K562 (cell line): Measurements from ENCODE around the gene ING5. TPM values are rescaled to one million over a fixed set of nuclear protein-coding genes. Genes with fewer than 3 reads are reported as not detected.
A peak's percentile ranks its signal among the peaks of the same experiment; 100 is the strongest.

Experiments
- ATAC-seq: fragments of 200-7000 bp; cut with Tn5 transposase; 3 replicates; pipeline ENCODE4 v1.9.1; 2020; ENCODE audit warnings: moderate library complexity
- BruUV-seq: library from RNA; stranded (reverse); fragments of 400-500 nt; replicated peaks from 2 replicates; lab custom pipeline; 2021; lab: Mats Ljungman, UMichigan
- CTCF ChIA-PET: fragments of 300-600 bp; formaldehyde crosslinking; extraction: SDS; loops from one replicate; lab custom pipeline; 2021; ENCODE audit warnings: low intra/inter-chr PET ratio; lab: Yijun Ruan, JAX
- POLR2A ChIA-PET: fragments of 300-600, 350-650 bp; sonication (Branson Sonifier 250); formaldehyde crosslinking; extraction: SDS; loops from one replicate; lab custom pipeline; 2021; ENCODE audit warnings: antibody characterized with exemption, inconsistent platforms; lab: Yijun Ruan, JAX
- DNase-seq, 4 experiments: peaks; one replicate each; pipeline versions ENCODE4 v3.0.0 to v3.0.0-alpha.2; 2011 to 2018; ENCODE audit warnings: low spot score in 3 of 4, mixed read lengths in 3 of 4; ENCODE audit errors: extremely low read depth in 1 of 4
- FAIRE-seq: peaks from 2 replicates; lab custom pipeline; 2011; peaks lifted over from hg19 to GRCh38; lab: Jason Lieb, UNC
- H2AFZ ChIP-seq: 2 replicates; pipeline ENCODE4 v1.6.0; 2011; ENCODE audit warnings: low read depth, low read length, control low read depth, inconsistent platforms
- H3K27ac ChIP-seq: fragments of 200-600 bp; 3 replicates; pipeline ENCODE4 v1.8.0; 2011; ENCODE audit warnings: low read depth, mild to moderate bottlenecking, control low read depth, inconsistent platforms, low read length, moderate library complexity, mixed read lengths; ENCODE audit errors: extremely low read depth
- H3K27me3 ChIP-seq, 2 experiments: fragments of 300-600 bp in 1 of 2; 2 replicates in 1 of 2; 3 replicates in 1 of 2; pipeline versions ENCODE4 v1.6.0 to v1.8.0; 2011; ENCODE audit warnings: inconsistent platforms in 2 of 2, low read length in 2 of 2, mild to moderate bottlenecking in 1 of 2, mixed read lengths in 1 of 2, moderate library complexity in 1 of 2; ENCODE audit not compliant: control insufficient read depth in 2 of 2, insufficient read depth in 2 of 2
- H3K36me3 ChIP-seq: fragments of 300-600 bp; 3 replicates; pipeline ENCODE4 v1.8.0; 2011; ENCODE audit warnings: mild to moderate bottlenecking, low read length, inconsistent platforms; ENCODE audit not compliant: control insufficient read depth, insufficient read depth
- H3K4me1 ChIP-seq, 2 experiments: fragments of 200-600 bp in 1 of 2; replicated peaks in 1 of 2; 2 replicates in 1 of 2; 3 replicates in 1 of 2; pipeline versions ENCODE4 v1.5.1 to v1.8.0; 2011; ENCODE audit warnings: inconsistent platforms in 2 of 2, low read length in 2 of 2, mild to moderate bottlenecking in 1 of 2, mixed read lengths in 1 of 2, moderate library complexity in 1 of 2; ENCODE audit not compliant: control insufficient read depth in 2 of 2, insufficient read depth in 2 of 2
- H3K4me2 ChIP-seq: 2 replicates; pipeline ENCODE4 v1.6.1; 2011; ENCODE audit warnings: low read length, control low read depth, inconsistent platforms, mixed read lengths; ENCODE audit not compliant: insufficient read depth
- H3K4me3 ChIP-seq: fragments of 200-600 bp; sonication (generic), shearing (Covaris generic); 2 replicates; pipeline ENCODE4 v1.5.1; 2016; ENCODE audit warnings: control low read depth, inconsistent platforms
- H3K79me2 ChIP-seq: fragments of 200-600 bp; 3 replicates; pipeline ENCODE4 v1.8.0; 2011; ENCODE audit warnings: low read length, inconsistent platforms; ENCODE audit not compliant: control insufficient read depth, insufficient read depth
- H3K9ac ChIP-seq, 2 experiments: 2 replicates each; pipeline versions ENCODE4 v1.6.0 to v1.6.1; 2011; ENCODE audit warnings: low read depth in 2 of 2, low read length in 2 of 2, control low read depth in 1 of 2, inconsistent platforms in 1 of 2, mild to moderate bottlenecking in 1 of 2, mixed read lengths in 1 of 2; ENCODE audit not compliant: insufficient read depth in 1 of 2
- H3K9me1 ChIP-seq: one replicate; pipeline ENCODE4 v1.6.0; 2011; ENCODE audit warnings: inconsistent platforms, mild to moderate bottlenecking, low read length, moderate library complexity; ENCODE audit not compliant: control insufficient read depth, insufficient read depth
- H3K9me3 ChIP-seq: replicated peaks from 2 replicates; pipeline ENCODE4 v1.5.1; 2011; ENCODE audit warnings: low read depth, low read length, inconsistent platforms; ENCODE audit not compliant: control insufficient read depth, insufficient read depth
- H4K20me1 ChIP-seq: replicated peaks from 2 replicates; pipeline ENCODE4 v1.6.1; 2011; ENCODE audit warnings: low read length, inconsistent platforms, mixed read lengths; ENCODE audit not compliant: control insufficient read depth, insufficient read depth
- ATF1 ChIP-seq, 2 experiments: fragments of 450-650 bp in 1 of 2; IDR thresholded peaks; 2 replicates each; pipeline ENCODE4 v1.6.1; 2016; ENCODE audit warnings: missing compliant biosample characterization in 1 of 2, missing genetic modification characterization in 1 of 2
- ETS2 ChIP-seq: IDR thresholded peaks from 2 replicates; pipeline ENCODE4 v1.6.1; 2016; ENCODE audit warnings: borderline replicate concordance, missing genetic modification characterization, mild to moderate bottlenecking, moderate library complexity, missing compliant biosample characterization; ENCODE audit not compliant: poor library complexity, severe bottlenecking
- FIP1L1 ChIP-seq: fragments of 200-400 bp; formaldehyde crosslinking; IDR thresholded peaks from 2 replicates; pipeline ENCODE4 v1.6.1; 2018; ENCODE audit warnings: mild to moderate bottlenecking, low read depth, low read length; ENCODE audit not compliant: poor library complexity, severe bottlenecking
- HNRNPL ChIP-seq: fragments of 200-400 bp; formaldehyde crosslinking; IDR thresholded peaks from 2 replicates; pipeline ENCODE4 v1.6.1; 2017; ENCODE audit warnings: low read depth, mild to moderate bottlenecking, low read length
- MTA2 ChIP-seq: fragments of 450-650 bp; IDR thresholded peaks from 2 replicates; pipeline ENCODE4 v1.6.1; 2016; ENCODE audit warnings: low read depth
- MTA3 ChIP-seq: fragments of 450-650 bp; formaldehyde crosslinking; IDR thresholded peaks from 2 replicates; pipeline ENCODE4 v1.6.1; 2017; ENCODE audit warnings: mild to moderate bottlenecking, borderline replicate concordance
- PHB2 ChIP-seq: fragments of 450-650 bp; IDR thresholded peaks from 2 replicates; pipeline ENCODE4 v1.6.1; 2017; ENCODE audit warnings: low read depth
- PTBP1 ChIP-seq: fragments of 200-400 bp; formaldehyde crosslinking; IDR thresholded peaks from 2 replicates; pipeline ENCODE4 v1.6.1; 2017; ENCODE audit warnings: low read depth, low read length
- RBFOX2 ChIP-seq: fragments of 200-400 bp; formaldehyde crosslinking; IDR thresholded peaks from 2 replicates; pipeline ENCODE4 v1.6.1; 2017; ENCODE audit warnings: low read depth, mild to moderate bottlenecking, low read length, moderate library complexity
- THRA ChIP-seq: fragments of 450-650 bp; IDR thresholded peaks from 2 replicates; pipeline ENCODE4 v1.6.1; 2017; ENCODE audit warnings: mild to moderate bottlenecking, moderate library complexity
- ZNF146 ChIP-seq: IDR thresholded peaks from one replicate; pipeline ENCODE4 v1.6.1; 2018; ENCODE audit warnings: missing compliant biosample characterization; ENCODE audit not compliant: unreplicated experiment
- ZNF780A ChIP-seq: fragments of 250-450 bp; sonication (Bioruptor Pico); IDR thresholded peaks from 2 replicates; pipeline ENCODE4 v1.5.0; 2021; ENCODE audit warnings: mild to moderate bottlenecking
- WGBS: fragments of 100-300 bp; shearing (Covaris generic); methylation state at CpG from one replicate; pipeline ENCODE4 v1.1.6; 2016; ENCODE audit warnings: low coverage, mixed read lengths; ENCODE audit not compliant: insufficient coverage; ENCODE audit errors: missing lambda C conversion rate; 5-methylcytosine and 5-hydroxymethylcytosine counted together
- in situ Hi-C: fragments of 300-500 bp; cut with MboI; formaldehyde crosslinking; loops from 4 replicates; pipeline ENCODE4 v1.15.0; 2018; ENCODE audit warnings: inconsistent platforms, mixed read lengths
- intact Hi-C: fragments of 100-400 bp; cut with micrococcal nuclease; formaldehyde crosslinking; loops from 2 replicates; pipeline ENCODE4 v1.14.2; 2022
- polyA plus RNA-seq, 8 experiments: library from polyadenylated mRNA; depleted of rRNA in 4 of 8; stranded (reverse) in 5 of 8; unstranded in 3 of 8; fragments of >200 nt; fragmentation: Nextera tagmentation in 2 of 8; fragmentation: Illumina TruSeq in 1 of 8; extraction: Ambion mirVana in 2 of 8; extraction: Trizol in 1 of 8; gene quantifications; 2 replicates each; pipeline versions ENCODE4 v1.2.1 to v1.2.3, GENCODE V29; 2011 to 2014; ENCODE audit warnings: inconsistent platforms in 1 of 8, missing spikeins in 1 of 8
- total RNA-seq, 7 experiments: library from RNA; depleted of rRNA in 6 of 7; stranded (reverse); fragments of >200 nt in 6 of 7; fragmentation: Illumina TruSeq in 2 of 7; extraction: Trizol in 2 of 7; gene quantifications; 2 replicates each; pipeline versions ENCODE4 v1.2.1 to v1.2.3, GENCODE V29; 2011 to 2021; ENCODE audit warnings: low replicate concordance in 1 of 7
- TF ChIP-seq, protein P1 (sequence below): fragments of 250-450 bp; sonication (Bioruptor Pico); IDR thresholded peaks from 2 replicates; pipeline ENCODE4 v1.6.1; 2021; ENCODE audit warnings: mild to moderate bottlenecking

ING5 gene
- total and polyA plus RNA-seq, 9 of the 15 experiments (the other 6 are each of a cell fraction or from before 2014, with no cell fraction given): 10.4 to 53.3 (median 27.9) TPM

DNA sequence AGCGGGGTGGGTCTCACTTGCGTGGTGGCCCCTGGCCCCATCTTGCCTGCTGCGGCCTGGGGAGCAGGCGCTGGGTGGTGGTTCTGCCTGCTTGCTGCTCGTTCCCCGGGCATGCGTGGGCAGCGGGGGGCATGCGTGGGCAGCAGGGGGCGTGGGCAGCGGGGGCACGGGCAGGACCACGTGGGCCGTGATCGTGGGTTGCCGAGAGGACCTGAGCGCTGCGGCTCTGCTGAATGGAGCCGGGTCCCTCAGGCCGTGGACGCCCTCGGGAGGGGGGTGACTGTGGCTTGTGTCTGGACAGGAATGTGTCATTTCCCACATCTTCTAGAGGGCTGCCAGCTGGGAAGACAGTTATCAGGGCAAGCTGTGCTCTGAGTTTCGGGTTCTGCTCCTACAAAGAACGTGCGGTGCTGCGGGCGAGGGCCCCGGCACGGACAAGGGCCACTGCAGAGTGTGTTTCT, 66.4 kb downstream of the ING5 start:
- in situ Hi-C loops: no loop called here
- BruUV-seq: TSS peak; percentile 51

GRCh38 chr2:241768850-241769249, 67.0 kb downstream of the ING5 start:
- Histone ChIP-seq H3K9me3 (no peaks in the 10 kb centered on the region), H3K27ac (no peak overlapping the region), H3K36me3 (no peaks in the 10 kb centered on the region), H3K79me2 (no peaks in the 10 kb centered on the region), H4K20me1 (no peaks in the 10 kb centered on the region), H3K4me2 (no peak overlapping the region), H3K27me3 (no peaks in the 10 kb centered on the region), H3K4me3 (no peak overlapping the region), H3K4me1 (peaks cover 0 to 40% of the 10 kb centered on the region in 2 experiments; a peak in 2 of 5 replicates), H2AFZ (no peak overlapping the region), H3K9ac (no peak overlapping the region), H3K9me1 (no peaks in the 10 kb centered on the region)
- ChIA-PET POLR2A (interaction anchor here (0.7 kb wide), 1 partner anchor 9 kb away, joined by 3 read pairs; no protein-coding TSS in a partner anchor), CTCF (no interaction called here)
- intact Hi-C loops: no loop called here
- no peak; the same call in 2 of the 3 replicates for ATAC-seq
- TF ChIP-seq THRA: no peak
- TF ChIP-seq ETS2 (tag): no peak
- TF ChIP-seq, protein P1, sequence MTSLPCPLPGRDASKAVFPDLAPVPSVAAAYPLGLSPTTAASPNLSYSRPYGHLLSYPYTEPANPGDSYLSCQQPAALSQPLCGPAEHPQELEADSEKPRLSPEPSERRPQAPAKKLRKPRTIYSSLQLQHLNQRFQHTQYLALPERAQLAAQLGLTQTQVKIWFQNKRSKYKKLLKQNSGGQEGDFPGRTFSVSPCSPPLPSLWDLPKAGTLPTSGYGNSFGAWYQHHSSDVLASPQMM: no peak
- TF ChIP-seq PHB2: no peak
- TF ChIP-seq ATF1 (CRISPR knock-in tag; IDR thresholded peaks at IDR 0.05): no peak
- TF ChIP-seq ATF1 (tag; IDR thresholded peaks at IDR 0.05): no peak
- TF ChIP-seq MTA2: no peak
- TF ChIP-seq FIP1L1: no peak
- TF ChIP-seq ZNF146 (CRISPR knock-in tag): no peak
- no peak for TF ChIP-seq MTA3
- no peak for TF ChIP-seq ZNF780A (CRISPR knock-in tag)
- BruUV-seq: no TSS peak
- no peak for FAIRE-seq
- WGBS: 90% methylated on average over 5 of the region's 11 CpGs
- DNase-seq: peak in 1 of 4 experiments; percentile 2
- in situ Hi-C loops: no loop called here

More for the DNA sequence above, 66.4 kb downstream of the ING5 start:
- Histone ChIP-seq H3K9me1 (no peaks in the 10 kb centered on the region), H3K4me2 (no peak overlapping the region), H3K9ac (no peak overlapping the region), H4K20me1 (no peaks in the 10 kb centered on the region), H3K36me3 (0 out of 3 replicates have a peak, but pooled peaks cover 3% of the 10 kb centered on the region), H3K4me3 (no peak overlapping the region), H3K79me2 (no peaks in the 10 kb centered on the region), H3K9me3 (no peaks in the 10 kb centered on the region), H3K27ac (no peak overlapping the region), H3K4me1 (peaks cover 2 to 36% of the 10 kb centered on the region in 2 experiments; a peak in 2 of 5 replicates), H2AFZ (no peak overlapping the region), H3K27me3 (no peaks in the 10 kb centered on the region)
- POLR2A ChIA-PET: no interaction called here
- no peak for DNase-seq
- intact Hi-C loops: no loop called here
- TF ChIP-seq PTBP1 (no peak), HNRNPL (peak; percentile 91), RBFOX2 (0 out of 2 replicates have a peak, but pooled peaks have one; percentile 15)
- WGBS: 87% methylated on average over 11 of the region's 29 CpGs
- no peak for FAIRE-seq
- ATAC-seq: no peak
- CTCF ChIA-PET: no interaction called here
